ENCODE measurements around the gene PCDHB14. TPM values are rescaled to one million over a fixed set of nuclear protein-coding genes. Genes with fewer than 3 reads are reported as not detected.
A peak's percentile ranks its signal among the peaks of the same experiment; 100 is the strongest.
"Not testable (repeated sequence)": the region's sequence is repeated elsewhere in the genome, so short reads cannot be mapped to it uniquely, and the experiment has no call there.

The PCDHB14 gene
- total RNA-seq, 1 donor from 2014 or later = 0.11 TPM

- no peak overlapping the region for H3K27ac Mint-ChIP-seq
- POLR2A ChIA-PET = no interaction called here
- H3K4me3 Mint-ChIP-seq = no peak overlapping the region
- CTCF ChIA-PET = no interaction called here
- intact Hi-C loops (cut with micrococcal nuclease) = no loop called here
- TF ChIP-seq, protein P1, sequence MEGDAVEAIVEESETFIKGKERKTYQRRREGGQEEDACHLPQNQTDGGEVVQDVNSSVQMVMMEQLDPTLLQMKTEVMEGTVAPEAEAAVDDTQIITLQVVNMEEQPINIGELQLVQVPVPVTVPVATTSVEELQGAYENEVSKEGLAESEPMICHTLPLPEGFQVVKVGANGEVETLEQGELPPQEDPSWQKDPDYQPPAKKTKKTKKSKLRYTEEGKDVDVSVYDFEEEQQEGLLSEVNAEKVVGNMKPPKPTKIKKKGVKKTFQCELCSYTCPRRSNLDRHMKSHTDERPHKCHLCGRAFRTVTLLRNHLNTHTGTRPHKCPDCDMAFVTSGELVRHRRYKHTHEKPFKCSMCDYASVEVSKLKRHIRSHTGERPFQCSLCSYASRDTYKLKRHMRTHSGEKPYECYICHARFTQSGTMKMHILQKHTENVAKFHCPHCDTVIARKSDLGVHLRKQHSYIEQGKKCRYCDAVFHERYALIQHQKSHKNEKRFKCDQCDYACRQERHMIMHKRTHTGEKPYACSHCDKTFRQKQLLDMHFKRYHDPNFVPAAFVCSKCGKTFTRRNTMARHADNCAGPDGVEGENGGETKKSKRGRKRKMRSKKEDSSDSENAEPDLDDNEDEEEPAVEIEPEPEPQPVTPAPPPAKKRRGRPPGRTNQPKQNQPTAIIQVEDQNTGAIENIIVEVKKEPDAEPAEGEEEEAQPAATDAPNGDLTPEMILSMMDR (IDR thresholded peaks at IDR 0.05) = no peak
- no peak for ATAC-seq (ENCODE audit: low read depth)
- no peaks in the 10 kb centered on the region for H3K36me3 Mint-ChIP-seq (ENCODE audit: low read depth)
- peaks cover 8% of the 10 kb centered on the region for H3K9me3 Mint-ChIP-seq
- H3K27me3 Mint-ChIP-seq = peaks cover 15% of the 10 kb centered on the region
- DNase-seq = no peak
- no peaks in the 10 kb centered on the region for H3K4me1 Mint-ChIP-seq
Measured at GRCh38 chr5:141180313-141180712, 42.8 kb upstream of the PCDHB14 start.

GRCh38 chr5:141182248-141182647, 40.9 kb upstream of the PCDHB14 start, which contains the start of gene PCDHB16:
Gene PCDHB16, plus strand, starts transcription at chr5:141182387. Its CDS starts 173 bp downstream, at chr5:141182560.
- Mint-ChIP-seq H3K27me3 (peaks cover 19% of the 10 kb centered on the region), H3K4me3 (no peak within 1 kb of the TSS), H3K36me3 (ENCODE audit: low read depth) (peaks cover 4% of the 10 kb centered on the region), H3K27ac (no peak within 1 kb of the TSS), H3K4me1 (peaks cover 4% of the 10 kb centered on the region), H3K9me3 (peaks cover 8% of the 10 kb centered on the region)
- POLR2A ChIA-PET = no interaction called here
- CTCF ChIA-PET = no interaction called here
- DNase-seq (no peak), ATAC-seq (ENCODE audit: low read depth) (no peak)
- TF ChIP-seq, protein P1 (IDR thresholded peaks at IDR 0.05) = no peak
- intact Hi-C loops (cut with micrococcal nuclease) = no loop called here

GRCh38 chr5:141184117-141184855, 38.9 kb upstream of the PCDHB14 start:
- H3K9me3 Mint-ChIP-seq = peaks cover 13% of the 10 kb centered on the region
- H3K27me3 Mint-ChIP-seq = peaks cover 22% of the 10 kb centered on the region
- intact Hi-C loops (cut with micrococcal nuclease); H3K4me3 Mint-ChIP-seq; H3K36me3 Mint-ChIP-seq (ENCODE audit: low read depth); H3K4me1 Mint-ChIP-seq; ATAC-seq (ENCODE audit: low read depth); DNase-seq; H3K27ac Mint-ChIP-seq; CTCF ChIA-PET; POLR2A ChIA-PET: not testable (repeated sequence)

DNA sequence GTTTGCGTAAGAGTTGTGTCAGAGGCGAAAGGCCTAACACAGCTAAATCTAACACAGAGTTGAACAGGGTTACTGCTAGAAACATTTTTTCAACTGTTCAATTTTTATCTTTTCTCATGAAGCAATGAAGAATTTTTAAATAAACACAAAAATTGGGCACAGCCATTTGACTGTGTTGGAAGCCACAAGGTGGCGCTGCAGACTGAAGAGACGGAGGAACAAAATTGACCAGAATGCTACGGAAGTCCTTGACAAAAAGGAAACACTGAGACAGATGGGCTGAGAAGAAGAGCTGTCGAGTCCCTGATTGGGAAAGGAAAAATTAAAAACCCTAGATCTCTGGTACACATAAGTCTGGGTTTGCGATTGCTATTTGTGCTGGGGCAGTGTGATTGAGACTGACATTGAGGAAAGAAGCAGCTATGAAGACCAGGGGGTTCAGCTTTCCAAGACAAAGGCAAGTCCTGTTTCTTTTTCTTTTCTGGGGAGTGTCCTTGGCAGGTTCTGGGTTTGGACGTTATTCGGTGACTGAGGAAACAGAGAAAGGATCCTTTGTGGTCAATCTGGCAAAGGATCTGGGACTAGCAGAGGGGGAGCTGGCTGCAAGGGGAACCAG, 36.1 kb upstream of the PCDHB14 start, which contains the start of gene PCDHB9:
PCDHB9 (plus strand) TSS at position 265 of the 616 bp plus-strand sequence; CDS start at position 423, 158 bp downstream.
- ChIA-PET CTCF (interaction anchor here (0.7 to 2.2 kb wide), 3 partner anchors 226 to 384 kb away, joined by 3 to 11 read pairs (median 3); partner anchors contain the start of gene PCDHGA10), POLR2A (interaction anchor here (0.6 kb wide), 1 partner anchor 953 kb away, joined by 6 read pairs; no protein-coding TSS in a partner anchor)
- Mint-ChIP-seq H3K27ac (no peak within 1 kb of the TSS), H3K9me3 (peaks cover 18% of the 10 kb centered on the region), H3K27me3 (peaks cover 26% of the 10 kb centered on the region), H3K36me3 (ENCODE audit: low read depth) (peaks cover 4% of the 10 kb centered on the region), H3K4me3 (peak within 1 kb of the TSS; percentile 60), H3K4me1 (peaks cover 4% of the 10 kb centered on the region)
- DNase-seq = no peak
- TF ChIP-seq, protein P1 (IDR thresholded peaks at IDR 0.05) = no peak
- intact Hi-C loops (cut with micrococcal nuclease) = loop anchor here (2.0 kb wide), 1 partner anchor 378 kb away; no protein-coding TSS in a partner anchor
- no peak for ATAC-seq (ENCODE audit: low read depth)

DNA sequence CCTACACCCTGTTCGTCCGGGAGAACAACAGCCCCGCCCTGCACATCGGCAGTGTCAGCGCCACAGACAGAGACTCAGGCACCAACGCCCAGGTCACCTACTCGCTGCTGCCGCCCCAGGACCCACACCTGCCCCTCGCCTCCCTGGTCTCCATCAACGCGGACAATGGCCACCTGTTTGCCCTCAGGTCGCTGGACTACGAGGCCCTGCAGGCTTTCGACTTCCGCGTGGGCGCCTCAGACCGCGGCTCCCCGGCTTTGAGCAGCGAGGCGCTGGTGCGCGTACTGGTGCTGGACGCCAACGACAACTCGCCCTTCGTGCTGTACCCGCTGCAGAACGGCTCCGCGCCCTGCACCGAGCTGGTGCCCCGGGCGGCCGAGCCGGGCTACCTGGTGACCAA, 34.5 kb upstream of the PCDHB14 start:
- ATAC-seq (ENCODE audit: low read depth); H3K27ac Mint-ChIP-seq; H3K4me3 Mint-ChIP-seq; DNase-seq; intact Hi-C loops (cut with micrococcal nuclease); POLR2A ChIA-PET; H3K4me1 Mint-ChIP-seq; H3K36me3 Mint-ChIP-seq (ENCODE audit: low read depth); CTCF ChIA-PET: not testable (repeated sequence)
- Mint-ChIP-seq H3K9me3 (peaks cover 14% of the 10 kb centered on the region), H3K27me3 (peaks cover 26% of the 10 kb centered on the region)

DNA sequence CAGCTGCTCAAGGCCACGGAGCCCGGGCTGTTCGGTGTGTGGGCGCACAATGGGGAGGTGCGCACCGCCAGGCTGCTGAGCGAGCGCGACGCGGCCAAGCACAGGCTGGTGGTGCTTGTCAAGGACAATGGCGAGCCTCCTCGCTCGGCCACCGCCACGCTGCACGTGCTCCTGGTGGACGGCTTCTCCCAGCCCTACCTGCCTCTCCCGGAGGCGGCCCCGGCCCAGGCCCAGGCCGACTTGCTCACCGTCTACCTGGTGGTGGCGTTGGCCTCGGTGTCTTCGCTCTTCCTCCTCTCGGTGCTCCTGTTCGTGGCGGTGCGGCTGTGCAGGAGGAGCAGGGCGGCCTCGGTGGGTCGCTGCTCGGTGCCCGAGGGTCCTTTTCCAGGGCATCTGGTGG, 34.0 kb upstream of the PCDHB14 start:
- intact Hi-C loops (cut with micrococcal nuclease) = not testable (repeated sequence)
- peaks cover 14% of the 10 kb centered on the region for H3K9me3 Mint-ChIP-seq

More for the DNA sequence above, 34.0 kb upstream of the PCDHB14 start:
- H3K4me1 Mint-ChIP-seq; H3K4me3 Mint-ChIP-seq; POLR2A ChIA-PET; H3K36me3 Mint-ChIP-seq (ENCODE audit: low read depth); H3K27ac Mint-ChIP-seq; CTCF ChIA-PET; DNase-seq; ATAC-seq (ENCODE audit: low read depth): not testable (repeated sequence)
- peaks cover 26% of the 10 kb centered on the region for H3K27me3 Mint-ChIP-seq
